Activated naive CD4-positive, alpha-beta T cell treated with Interleukin-2 at 50 U/mL for 16 hours (primary cell): ENCODE results near the gene ST3GAL5.
"Not testable (repeated sequence)": the region's sequence is repeated elsewhere in the genome, so short reads cannot be mapped to it uniquely, and the experiment has no call there.

Experiments
- DNase-seq: peaks from one replicate; pipeline ENCODE4 v3.0.0-alpha.2; 2020

Gene ST3GAL5

GRCh38 chr2:85915606-85916303 lies 27.0 kb upstream of the ST3GAL5 start:
- no peak for DNase-seq

DNA sequence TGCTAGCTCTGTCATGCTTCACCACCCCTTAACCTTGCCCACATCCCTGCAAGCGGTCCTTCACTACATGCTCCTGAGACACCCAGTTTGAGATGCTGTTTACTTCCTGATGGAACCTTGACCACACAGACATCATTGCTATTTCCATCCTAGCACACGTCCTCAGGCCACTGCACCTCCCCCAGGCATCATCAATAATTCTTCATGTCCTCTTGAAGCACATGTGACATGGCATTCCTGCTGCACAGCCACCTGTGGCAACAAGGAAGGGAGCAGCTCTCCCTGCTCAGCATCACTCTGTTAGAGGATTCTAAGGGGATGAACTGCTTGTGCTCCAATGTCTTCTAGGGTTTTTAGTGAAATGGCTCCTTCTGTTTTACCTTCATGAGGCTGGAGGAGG lies 26.1 kb upstream of the ST3GAL5 start:
- no peak for DNase-seq

DNA sequence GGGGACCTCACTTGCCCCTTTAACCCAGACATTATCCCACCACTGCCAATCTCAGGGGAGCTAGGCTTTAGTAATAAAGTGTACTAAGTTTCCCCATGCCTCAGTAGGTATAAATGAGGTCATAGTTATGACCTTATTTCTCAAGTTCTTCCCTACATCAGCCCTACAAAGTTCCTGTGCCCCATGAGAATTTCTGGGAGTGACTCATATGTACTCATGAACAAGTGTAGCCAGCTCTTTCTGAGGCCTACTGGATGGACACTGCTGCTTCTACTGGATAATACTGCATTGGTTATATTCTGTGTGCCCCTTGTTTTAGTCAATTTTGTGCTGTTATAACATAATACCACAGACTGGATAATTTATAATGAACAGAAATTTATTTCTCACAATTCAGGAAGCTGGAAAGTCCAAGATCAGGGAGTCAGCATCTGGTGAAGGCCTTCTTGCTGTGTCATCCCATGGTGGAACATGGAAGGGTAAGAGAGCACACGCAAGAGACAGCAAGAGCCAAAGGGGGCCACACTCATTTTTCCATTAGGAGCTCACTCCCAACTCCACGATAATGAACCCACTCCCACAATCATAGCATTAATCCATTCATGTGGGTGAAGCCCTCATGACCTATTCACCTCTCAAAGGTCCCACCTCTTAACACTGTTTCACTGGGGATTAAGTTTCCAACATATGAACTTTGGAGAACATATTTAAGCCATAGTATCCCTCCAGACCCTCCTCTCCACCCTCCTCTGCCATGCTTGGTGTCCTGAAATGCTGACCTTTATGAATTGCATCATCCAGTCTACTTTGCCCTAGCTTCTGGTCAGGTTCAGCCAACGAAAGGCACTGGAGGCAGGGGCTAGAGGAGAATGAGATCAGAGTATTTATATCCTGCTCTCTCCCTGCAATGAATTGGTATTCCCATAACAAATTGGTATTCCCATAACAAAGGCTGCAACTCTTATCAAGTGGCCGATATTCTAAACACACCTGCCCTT lies 25.4 kb upstream of the ST3GAL5 start:
- no peak for DNase-seq

- no peak for DNase-seq
Measured at GRCh38 chr2:85911814-85912692, 23.3 kb upstream of the ST3GAL5 start.

DNA sequence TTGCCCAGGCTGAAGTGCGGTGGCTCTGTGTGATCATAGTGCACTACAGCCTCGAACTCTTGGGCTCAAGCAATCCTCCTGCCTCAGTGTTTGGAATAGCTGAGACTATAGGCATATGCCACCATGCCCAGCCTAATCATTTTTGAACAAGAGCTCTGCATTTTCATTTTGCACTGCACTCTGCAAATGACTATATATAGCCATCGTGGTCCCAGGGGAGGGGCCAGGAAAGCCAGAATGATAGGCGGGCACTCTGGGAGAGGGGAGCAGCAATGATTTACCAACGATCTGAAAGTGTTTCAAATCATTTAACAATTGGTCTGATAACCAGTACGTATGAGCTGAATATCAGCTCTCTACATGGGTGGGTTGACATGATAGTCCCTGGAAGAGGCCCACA lies 22.3 kb upstream of the ST3GAL5 start:
- no peak for DNase-seq

DNA sequence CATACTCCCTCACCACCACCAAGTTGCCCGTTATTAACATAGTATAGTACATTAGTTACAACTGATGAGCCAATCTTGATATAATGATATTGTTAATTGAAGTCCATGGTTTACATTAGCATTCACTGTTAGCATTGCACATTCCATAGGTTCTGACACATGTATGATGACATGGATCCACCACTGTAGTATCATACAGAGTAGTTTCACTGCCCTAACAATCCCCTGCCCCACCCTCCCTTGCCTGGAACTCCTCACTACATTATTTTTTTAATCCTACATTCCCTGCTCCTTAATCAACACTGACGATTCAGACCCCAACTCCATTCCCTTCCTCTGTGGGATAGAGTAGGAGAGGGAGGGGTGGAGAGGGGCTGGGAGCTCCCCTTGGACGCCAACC lies 20.2 kb upstream of the ST3GAL5 start:
- no peak for DNase-seq

DNA sequence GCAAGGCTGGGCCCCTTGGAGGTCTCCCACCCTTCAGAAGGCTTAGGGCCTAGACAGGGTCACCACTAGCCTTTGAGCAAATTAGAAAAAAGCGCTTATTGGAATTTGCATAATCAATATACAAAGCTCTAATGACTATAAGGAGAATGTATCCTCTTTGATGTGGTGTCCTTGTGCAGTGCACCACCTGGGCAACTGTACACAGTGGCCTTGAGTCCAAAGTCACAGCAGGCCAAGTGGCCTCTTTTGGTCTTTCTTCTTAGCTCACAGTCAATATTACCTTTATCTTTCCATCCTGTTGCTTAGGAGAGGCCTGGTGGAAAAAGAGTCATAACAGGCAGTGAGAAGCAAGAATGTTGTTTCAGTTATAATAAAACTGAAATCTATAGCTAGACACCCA lies 19.7 kb upstream of the ST3GAL5 start:
- no peak for DNase-seq

DNA sequence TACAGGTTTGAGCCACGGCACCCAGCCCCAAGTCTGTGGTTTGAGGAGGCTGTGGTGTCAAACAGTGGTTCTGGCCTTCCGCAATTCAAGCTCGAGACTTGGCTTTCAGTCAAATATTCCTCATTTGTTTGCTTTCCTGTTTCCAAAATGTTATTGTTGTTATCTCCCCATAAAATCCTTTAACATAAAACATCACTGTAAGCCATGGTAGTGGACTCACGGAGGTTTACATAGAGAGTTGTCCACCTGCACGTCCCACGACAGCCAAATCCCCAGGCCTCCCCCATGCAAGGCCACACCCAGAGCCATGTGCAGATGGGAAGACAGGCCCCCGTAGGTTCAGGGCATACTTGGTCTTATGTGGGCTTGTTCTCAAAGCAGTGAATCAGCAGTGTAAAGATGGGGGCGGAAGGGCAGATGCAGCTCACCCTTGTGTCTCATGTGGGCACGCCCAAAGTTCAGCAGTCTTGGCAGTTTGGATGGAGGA lies 18.9 kb upstream of the ST3GAL5 start:
- DNase-seq: no peak

DNA sequence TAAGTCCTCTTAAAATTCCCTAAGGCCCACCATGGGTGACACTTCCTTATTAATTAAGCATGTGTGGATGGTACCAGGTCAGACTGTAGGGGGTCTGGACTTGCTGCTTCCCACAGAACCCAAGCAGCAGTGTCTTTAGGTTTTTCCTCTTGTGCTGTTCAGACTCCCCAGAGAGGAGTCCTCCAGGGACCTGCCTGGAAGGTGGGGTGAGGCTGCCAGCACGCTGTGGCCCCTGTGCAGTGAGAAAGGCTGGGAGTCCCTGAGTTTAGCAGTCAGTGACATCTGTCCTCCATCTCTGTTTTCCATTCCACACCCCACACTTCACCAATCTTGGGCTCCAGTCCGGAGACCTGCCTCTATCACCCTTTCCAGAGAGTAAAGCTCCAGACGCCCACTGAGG lies 18.0 kb upstream of the ST3GAL5 start:
- DNase-seq: no peak

DNA sequence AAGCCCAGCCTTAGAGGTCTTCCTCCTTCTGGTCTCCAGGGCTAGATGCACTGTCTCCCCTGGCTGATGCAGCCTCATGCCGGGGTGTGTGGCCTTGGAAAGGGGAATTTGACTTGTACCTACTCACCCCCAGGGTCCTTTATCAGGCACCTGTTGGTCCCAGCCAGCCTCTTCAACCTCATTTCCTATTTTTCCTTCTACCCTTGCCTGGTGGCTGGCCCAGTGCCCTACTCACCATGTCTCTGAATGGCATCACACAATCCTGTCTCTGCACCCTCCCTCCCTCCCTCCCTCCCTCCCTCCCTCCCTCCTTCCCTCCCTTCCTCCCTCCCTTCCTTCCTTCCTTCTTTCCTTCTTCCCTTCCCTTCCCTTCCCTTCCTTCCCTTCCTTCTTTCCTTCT lies 17.1 kb upstream of the ST3GAL5 start:
- no peak for DNase-seq

DNA sequence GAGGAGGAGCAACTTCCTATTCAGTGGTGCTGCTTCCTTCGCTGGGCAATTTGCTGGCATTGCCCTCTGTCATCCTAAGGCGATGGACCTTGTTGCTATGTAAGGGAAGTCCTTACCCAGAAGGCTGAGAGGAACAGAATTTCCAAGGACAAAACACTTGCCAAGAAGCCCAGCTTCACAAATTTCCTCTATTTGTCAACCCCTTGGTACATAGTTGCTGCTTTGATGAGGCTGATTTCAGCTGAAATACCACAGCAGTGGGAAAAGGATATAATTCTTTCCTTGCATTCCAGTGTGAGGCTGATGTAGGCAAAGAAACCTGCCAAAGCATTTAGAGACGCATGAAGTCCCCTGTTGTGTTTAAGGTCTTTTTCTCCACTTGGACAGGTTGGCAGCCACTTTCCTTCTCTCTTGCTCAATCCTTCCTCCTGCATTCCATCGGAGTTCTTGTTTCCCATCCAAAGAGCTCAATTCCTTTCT lies 16.4 kb upstream of the ST3GAL5 start:
- DNase-seq: no peak

DNA sequence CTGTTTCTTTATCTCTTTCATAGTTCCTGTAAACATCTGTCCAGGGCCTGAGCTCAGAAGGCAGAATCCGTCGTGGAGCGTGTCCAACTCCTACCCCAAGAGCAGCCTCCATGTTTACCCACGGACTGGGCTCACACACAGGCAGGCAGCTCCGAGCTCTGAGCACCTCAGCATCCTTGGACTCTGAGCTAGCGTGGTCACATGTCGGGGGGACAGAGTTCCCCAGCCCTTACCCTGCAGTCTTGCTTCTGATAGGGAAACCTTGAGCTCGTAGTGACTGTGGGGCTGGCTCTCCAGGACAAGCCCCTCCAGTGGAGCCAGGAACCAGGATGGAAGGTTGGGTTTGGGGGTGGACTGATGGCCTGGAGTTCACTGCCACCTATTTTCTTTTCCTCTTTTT lies 15.1 kb upstream of the ST3GAL5 start:
- no peak for DNase-seq

- no peak for DNase-seq
Measured at GRCh38 chr2:85902496-85902895, 13.7 kb upstream of the ST3GAL5 start.

DNA sequence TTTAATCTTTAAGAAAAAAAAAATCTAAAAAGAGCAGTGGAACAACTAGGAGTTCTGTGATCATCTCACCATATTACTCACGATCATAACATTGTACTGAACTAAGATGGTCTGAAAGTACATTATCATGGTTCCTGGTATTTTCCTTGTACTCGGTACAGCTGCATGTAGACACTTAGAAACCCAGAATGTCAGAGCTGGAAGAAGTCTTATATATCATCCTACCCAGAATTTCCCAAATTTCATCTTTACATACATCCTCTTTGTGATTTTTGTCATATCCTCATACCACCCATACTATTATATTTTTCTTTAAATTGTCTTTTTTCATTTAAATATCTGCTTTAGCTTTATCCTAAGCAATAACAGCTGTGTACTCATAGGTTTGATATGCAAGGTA lies 12.4 kb upstream of the ST3GAL5 start:
- DNase-seq: no peak

DNA sequence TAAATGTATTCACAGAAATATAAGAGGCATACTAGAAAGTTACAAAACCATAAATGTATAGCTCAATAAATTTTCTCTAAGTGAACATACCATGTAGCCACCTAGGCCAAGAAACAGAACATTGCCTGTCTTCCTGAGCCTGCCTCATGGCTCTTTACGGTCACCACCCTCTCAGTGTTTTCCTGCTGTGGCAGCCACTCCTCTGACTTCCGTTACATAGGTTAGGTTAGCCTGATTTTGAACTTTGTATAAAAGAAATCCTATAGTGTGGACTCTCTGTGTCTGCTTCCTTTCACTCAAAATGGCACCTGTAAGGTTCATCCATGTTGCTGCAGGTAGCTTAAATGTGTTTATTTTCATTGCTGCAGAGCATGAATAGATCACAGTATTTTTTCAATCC lies 11.6 kb upstream of the ST3GAL5 start:
- no peak for DNase-seq

GRCh38 chr2:85899849-85900248 lies 11.1 kb upstream of the ST3GAL5 start:
- DNase-seq: no peak

- no peak for DNase-seq
Measured at GRCh38 chr2:85899284-85899683, 10.5 kb upstream of the ST3GAL5 start.

GRCh38 chr2:85898881-85899280 lies 10.1 kb upstream of the ST3GAL5 start:
- no peak for DNase-seq

DNA sequence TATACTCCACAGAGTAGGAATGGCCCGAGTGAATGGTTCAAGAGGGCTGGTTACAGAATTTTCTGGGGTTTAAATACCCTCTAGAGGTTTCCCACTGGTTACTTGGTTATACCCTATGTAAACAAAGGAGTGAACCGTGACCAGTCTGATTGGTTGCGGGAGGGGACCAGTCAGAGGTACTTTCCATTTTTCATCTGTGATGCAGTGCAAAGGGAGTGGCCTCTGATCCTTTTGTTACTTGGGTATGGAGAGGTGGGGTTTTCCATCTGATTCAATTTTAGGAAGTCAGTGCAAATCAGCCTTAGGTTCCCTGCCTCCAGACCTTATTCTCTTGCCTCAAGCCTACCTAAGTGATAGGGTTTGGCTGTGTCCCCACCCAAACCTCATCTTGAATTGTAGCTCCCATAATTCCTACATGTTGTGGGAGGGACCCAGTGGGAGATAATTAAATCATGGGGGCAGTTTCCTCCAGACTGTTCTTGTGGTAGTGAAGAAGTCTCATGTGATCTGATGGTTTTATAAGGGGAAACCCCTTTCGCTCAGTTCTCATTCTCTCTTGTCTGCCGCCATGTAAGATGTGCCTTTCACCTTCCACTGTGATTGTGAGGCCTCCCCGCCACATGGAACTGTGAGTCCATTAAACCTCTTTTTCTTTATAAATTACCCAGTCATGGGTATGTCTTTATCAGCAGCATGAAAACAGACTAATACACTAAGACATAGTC lies 5.9 kb upstream of the ST3GAL5 start:
- DNase-seq: not testable (repeated sequence)

DNA sequence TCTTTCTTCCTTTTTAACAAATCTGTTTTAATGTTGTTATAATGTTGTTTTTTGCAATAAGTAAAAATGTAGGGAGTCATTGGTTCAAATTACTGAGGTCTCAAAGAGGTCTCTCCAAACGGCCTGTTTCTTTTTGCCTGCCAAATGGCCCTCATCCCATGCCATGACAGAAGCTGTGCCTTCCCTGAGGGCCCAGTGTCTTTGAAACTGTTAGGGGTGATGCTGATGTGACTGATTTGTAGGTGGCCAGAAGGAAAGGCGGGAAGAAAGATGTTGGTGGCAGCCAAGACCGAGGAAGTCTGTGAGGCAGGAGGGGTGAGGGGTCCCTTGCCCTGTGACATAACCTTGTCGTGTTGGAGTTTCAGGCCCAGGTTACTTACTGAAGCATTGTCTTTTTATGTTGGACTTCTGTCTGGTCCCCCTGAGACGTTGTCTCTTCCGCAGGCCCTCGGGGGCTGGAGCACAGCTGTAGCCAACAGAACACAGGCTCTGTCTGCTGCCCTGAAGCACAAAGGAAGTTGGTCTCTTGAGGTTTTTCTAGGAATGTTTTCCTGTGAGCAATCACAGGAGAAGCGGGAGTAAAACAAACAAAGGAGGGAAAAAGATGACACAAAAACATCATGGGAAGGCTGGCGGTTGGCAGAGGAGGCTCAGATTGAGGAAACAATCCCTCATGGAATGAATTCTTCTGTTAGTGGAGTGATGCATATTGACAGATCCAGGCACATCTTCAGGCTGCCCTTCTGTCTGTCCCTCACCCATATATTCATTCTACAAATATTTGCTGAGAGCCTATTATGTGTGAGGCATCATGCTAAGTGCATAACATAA lies 4.9 kb upstream of the ST3GAL5 start:
- DNase-seq: no peak
